HepG2 (cell line): ENCODE results near the gene KLF11.
A peak's percentile ranks its signal among the peaks of the same experiment; 100 is the strongest.

ENCODE experiments used
- CCAR2 ChIP-seq: fragments of 200-400 bp; formaldehyde crosslinking; optimal IDR thresholded peaks from 2 replicates; pipeline ENCODE3; 2018; ENCODE audit warnings: low read depth, mild to moderate bottlenecking, low read length, moderate library complexity
- HCFC1 ChIP-seq: fragments of 150-350 bp; IDR thresholded peaks from 2 replicates; pipeline ENCODE4 v1.6.1; 2014; ENCODE audit warnings: low read depth, low read length
- KDM3A ChIP-seq: IDR thresholded peaks from 2 replicates; pipeline ENCODE4 v1.6.1; 2018; ENCODE audit warnings: low read depth, missing compliant biosample characterization
- NFYB ChIP-seq: sonication (generic); formaldehyde crosslinking; IDR thresholded peaks from 2 replicates; pipeline ENCODE4 v1.4.0; 2020; ENCODE audit warnings: missing genetic modification reagents
- PHF21A ChIP-seq: sonication (generic); formaldehyde crosslinking; IDR thresholded peaks from 2 replicates; pipeline ENCODE4 v1.5.0; 2020; ENCODE audit warnings: mild to moderate bottlenecking, missing genetic modification reagents
- PHF8 ChIP-seq: sonication (generic); formaldehyde crosslinking; IDR thresholded peaks from 2 replicates; pipeline ENCODE4 v1.5.0; 2020; ENCODE audit warnings: missing genetic modification reagents
- POLR2A ChIP-seq, 2 experiments: IDR thresholded peaks; 2 replicates each; pipeline ENCODE4 v1.6.1; 2011; ENCODE audit warnings: low read depth in 2 of 2, low read length in 2 of 2, mild to moderate bottlenecking in 1 of 2, moderate library complexity in 1 of 2; ENCODE audit not compliant: insufficient read depth in 1 of 2
- POLR2AphosphoS5 ChIP-seq: IDR thresholded peaks from 2 replicates; pipeline ENCODE4 v1.6.1; 2012; ENCODE audit warnings: low read depth, low read length
- RNF219 ChIP-seq: sonication (generic); formaldehyde crosslinking; IDR thresholded peaks from 2 replicates; pipeline ENCODE4 v1.5.0; 2020; ENCODE audit warnings: mild to moderate bottlenecking, missing genetic modification reagents
- SAFB2 ChIP-seq: sonication (generic); formaldehyde crosslinking; IDR thresholded peaks from 2 replicates; pipeline ENCODE4 v1.5.1; 2020; ENCODE audit warnings: missing genetic modification reagents, low read depth, mild to moderate bottlenecking, borderline replicate concordance
- STAT6 ChIP-seq: sonication (generic); formaldehyde crosslinking; IDR thresholded peaks from 2 replicates; pipeline ENCODE4 v1.4.0; 2020; ENCODE audit warnings: missing genetic modification reagents, mild to moderate bottlenecking, borderline replicate concordance
- TBL1XR1 ChIP-seq: fragments of 150-350 bp; IDR thresholded peaks from 2 replicates; pipeline ENCODE4 v1.6.1; 2014; ENCODE audit warnings: borderline replicate concordance, low read length; ENCODE audit not compliant: partially characterized antibody
- ZNF12 ChIP-seq: sonication (generic); formaldehyde crosslinking; IDR thresholded peaks from 2 replicates; pipeline ENCODE4 v1.5.0; 2020; ENCODE audit warnings: missing genetic modification reagents
- ZNF777 ChIP-seq: sonication (generic); formaldehyde crosslinking; IDR thresholded peaks from 2 replicates; pipeline ENCODE4 v1.4.0; 2020; ENCODE audit warnings: missing genetic modification reagents

- TF ChIP-seq RNF219: no peak
- TF ChIP-seq NFYB (CRISPR knock-in tag): peak; percentile 61
- no peak for TF ChIP-seq PHF21A (CRISPR knock-in tag)
- TF ChIP-seq STAT6 (CRISPR knock-in tag): no peak
- no peak for TF ChIP-seq KDM3A
- TF ChIP-seq PHF8 (CRISPR knock-in tag): no peak
- TF ChIP-seq ZNF777 (CRISPR knock-in tag): no peak
- no peak for TF ChIP-seq POLR2A (IDR thresholded peaks at IDR 0.05; ENCODE audit: insufficient read depth in 1 of 2, low read depth in 2 of 2, low read length in 2 of 2)
- no peak for TF ChIP-seq SAFB2 (CRISPR knock-in tag)
- TF ChIP-seq POLR2AphosphoS5: no peak
- no peak for TF ChIP-seq CCAR2
- TF ChIP-seq HCFC1: no peak
- no peak for TF ChIP-seq TBL1XR1
- TF ChIP-seq ZNF12 (CRISPR knock-in tag): no peak
Observed at GRCh38 chr2:10005461-10006235, 37.7 kb upstream of the KLF11 start.
